ENCODE data around the gene FLVCR1. TPM values are rescaled to one million over a fixed set of nuclear protein-coding genes. Genes with fewer than 3 reads are reported as not detected.

FLVCR1 gene
- total RNA-seq, 1 donor from 2014 or later, result 20.5 TPM

DNA sequence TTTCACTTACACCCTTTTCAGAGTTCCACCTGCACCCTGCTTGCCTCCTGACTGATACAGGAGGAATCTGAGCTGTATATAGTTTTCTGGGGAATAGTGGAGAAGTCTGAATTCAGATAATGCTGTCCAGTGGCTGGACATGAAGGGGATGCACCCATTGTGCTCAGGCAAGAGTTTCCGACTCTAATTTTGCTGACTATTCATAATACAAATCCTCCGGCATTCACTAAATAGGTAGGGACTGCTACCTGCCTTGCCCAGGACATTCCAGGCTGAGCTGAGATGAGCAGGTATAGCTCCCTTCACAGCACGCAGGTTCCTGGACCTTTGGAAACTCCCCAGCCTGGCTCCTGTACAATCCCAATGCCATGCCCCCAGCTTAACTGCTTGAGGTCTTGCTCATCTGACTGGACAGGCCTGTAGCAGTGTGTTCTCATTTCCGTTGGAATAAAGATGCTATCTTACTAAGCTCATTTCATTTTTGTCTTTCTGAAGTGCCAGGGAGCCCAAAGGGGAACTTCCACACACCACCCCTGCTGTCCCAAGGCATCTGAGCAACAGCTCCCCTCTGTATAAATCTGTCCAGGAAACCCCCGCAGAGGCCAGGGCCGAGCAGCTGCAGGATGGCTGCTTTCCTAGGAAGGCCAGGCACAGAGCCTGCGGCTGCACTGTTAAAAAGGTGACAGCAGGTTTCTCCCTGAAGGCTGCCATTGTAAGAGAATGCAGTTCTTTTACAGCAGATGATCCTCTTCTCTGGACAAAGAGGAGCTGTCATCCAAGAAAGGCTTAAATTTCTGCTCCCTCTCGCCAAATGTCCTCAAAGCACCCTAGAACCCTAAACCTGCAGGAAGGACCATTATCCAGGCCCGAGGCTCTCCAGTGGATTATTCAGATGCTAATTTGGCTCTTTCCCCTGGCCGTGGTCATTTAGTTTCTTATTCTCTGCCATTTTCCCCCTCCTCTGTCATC is 70.5 kb downstream of the FLVCR1 start:
- H3K4me3 Mint-ChIP-seq, result no peak overlapping the region

DNA sequence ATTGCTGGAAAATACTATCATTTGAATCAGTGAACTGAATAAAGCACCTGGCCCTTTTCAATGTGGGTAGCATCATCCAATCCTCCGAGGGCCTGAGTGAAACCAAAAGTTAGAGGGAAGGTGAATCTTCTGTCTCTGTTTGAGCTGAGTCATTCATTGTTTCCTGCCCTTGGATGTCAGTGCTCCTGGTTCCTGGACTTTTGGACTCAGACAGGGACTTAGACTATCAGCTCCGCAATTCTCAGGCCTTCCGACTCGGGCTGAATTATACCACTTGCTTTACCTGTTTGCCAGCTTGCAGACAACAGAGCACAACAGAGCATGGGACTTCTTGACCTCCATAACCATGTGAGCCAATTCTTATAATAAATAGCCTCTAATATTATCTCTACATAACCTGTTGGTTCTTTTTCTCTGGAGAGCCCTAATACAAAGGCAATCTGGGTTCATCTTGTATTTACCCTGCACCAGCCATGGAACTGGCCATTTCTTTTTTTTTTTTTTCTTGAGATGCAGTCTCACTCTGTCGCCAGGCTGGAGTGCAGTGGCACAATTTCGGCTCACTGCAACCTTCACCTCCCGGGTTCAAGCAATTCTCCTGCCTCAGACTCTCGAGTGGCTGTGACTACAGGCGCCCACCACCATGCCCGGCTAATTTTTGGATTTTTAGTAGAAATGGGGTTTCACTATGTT is 73.1 kb downstream of the FLVCR1 start:
- Mint-ChIP-seq H3K27me3 (no peaks in the 10 kb centered on the region), H3K9me3 (no peaks in the 10 kb centered on the region), H3K4me1 (ENCODE audit: unreplicated experiment) (peaks cover 11% of the 10 kb centered on the region), H3K27ac (no peak overlapping the region), H3K4me3 (no peak overlapping the region), H3K36me3 (no peaks in the 10 kb centered on the region)
- TF ChIP-seq, protein P1, sequence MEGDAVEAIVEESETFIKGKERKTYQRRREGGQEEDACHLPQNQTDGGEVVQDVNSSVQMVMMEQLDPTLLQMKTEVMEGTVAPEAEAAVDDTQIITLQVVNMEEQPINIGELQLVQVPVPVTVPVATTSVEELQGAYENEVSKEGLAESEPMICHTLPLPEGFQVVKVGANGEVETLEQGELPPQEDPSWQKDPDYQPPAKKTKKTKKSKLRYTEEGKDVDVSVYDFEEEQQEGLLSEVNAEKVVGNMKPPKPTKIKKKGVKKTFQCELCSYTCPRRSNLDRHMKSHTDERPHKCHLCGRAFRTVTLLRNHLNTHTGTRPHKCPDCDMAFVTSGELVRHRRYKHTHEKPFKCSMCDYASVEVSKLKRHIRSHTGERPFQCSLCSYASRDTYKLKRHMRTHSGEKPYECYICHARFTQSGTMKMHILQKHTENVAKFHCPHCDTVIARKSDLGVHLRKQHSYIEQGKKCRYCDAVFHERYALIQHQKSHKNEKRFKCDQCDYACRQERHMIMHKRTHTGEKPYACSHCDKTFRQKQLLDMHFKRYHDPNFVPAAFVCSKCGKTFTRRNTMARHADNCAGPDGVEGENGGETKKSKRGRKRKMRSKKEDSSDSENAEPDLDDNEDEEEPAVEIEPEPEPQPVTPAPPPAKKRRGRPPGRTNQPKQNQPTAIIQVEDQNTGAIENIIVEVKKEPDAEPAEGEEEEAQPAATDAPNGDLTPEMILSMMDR (conservative IDR thresholded peaks at IDR 0.05), result no peak
- DNase-seq (ENCODE audit: extremely low spot score, unreplicated experiment), result no peak

More for the DNA sequence above, 70.5 kb downstream of the FLVCR1 start:
- Mint-ChIP-seq H3K27me3 (no peaks in the 10 kb centered on the region), H3K36me3 (no peaks in the 10 kb centered on the region), H3K27ac (no peak overlapping the region), H3K9me3 (no peaks in the 10 kb centered on the region), H3K4me1 (ENCODE audit: unreplicated experiment) (peaks cover 15% of the 10 kb centered on the region)
- DNase-seq (ENCODE audit: extremely low spot score, unreplicated experiment), result no peak
- TF ChIP-seq, protein P1 (conservative IDR thresholded peaks at IDR 0.05), result no peak

DNA sequence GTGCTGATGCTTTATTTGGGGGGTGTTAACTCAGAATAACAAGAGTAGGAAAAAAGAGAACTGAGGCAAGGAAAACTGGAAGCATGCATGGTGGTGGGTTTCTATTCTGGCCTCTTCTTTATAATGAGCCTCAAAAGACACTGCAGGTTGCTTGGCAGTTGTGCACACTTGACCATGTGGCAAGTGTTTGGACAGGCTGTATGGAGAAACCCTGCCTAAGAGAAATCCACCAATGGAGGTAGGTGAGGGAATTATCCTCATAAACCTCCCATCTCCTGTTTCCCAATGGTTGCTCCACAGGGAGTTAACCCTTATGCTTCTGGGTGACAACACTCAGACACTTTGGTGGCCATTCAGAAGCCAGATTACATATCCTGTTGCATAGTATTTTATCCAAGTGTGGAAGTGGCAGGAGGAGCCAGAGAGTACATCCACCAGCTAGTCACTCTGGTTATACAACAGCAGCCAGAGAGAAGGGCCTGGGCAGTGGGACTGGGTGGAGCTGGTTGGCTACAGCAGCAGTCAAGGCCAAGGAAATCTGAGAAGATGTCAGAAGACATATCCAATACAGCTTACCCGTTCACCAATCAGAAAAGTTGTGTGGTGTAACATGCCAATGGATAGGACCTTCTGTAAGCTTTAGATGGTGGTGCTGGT is 75.9 kb downstream of the FLVCR1 start:
- Mint-ChIP-seq H3K27ac (no peak overlapping the region), H3K36me3 (no peaks in the 10 kb centered on the region), H3K9me3 (no peaks in the 10 kb centered on the region), H3K4me1 (ENCODE audit: unreplicated experiment) (peaks cover 4% of the 10 kb centered on the region), H3K4me3 (no peak overlapping the region), H3K27me3 (no peaks in the 10 kb centered on the region)
- DNase-seq (ENCODE audit: extremely low spot score, unreplicated experiment), result no peak
- TF ChIP-seq, protein P1 (conservative IDR thresholded peaks at IDR 0.05), result no peak

DNA sequence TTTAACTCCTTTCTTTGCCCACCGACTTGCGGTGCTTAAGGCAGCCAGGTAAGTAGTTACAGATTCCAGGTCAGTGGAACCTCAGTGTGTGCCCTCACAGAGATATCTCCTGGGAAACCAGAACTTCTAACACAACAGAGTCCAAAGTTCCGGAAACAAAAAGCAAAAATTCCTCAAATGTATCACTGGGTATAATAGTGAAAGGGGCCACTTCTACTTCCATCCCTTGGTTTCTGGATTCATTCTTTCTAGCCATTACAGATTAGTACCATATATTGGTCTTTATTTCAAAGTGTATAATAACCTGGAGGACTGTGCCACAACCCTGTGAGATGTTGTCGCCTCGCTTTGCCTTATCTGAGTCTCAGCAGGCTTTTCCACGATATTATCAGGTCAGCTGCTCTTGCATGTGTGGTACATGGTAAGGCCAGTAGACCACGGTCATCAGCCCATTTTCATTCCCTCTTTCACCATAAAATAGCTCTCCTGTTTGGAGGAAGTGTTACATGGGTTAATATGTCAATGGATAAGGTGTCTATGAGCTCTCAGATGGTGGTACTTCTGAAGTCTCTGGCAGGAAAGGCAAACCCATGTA is 77.4 kb downstream of the FLVCR1 start:
- H3K4me3 Mint-ChIP-seq, result no peak overlapping the region
- no peaks in the 10 kb centered on the region for H3K36me3 Mint-ChIP-seq
- H3K27ac Mint-ChIP-seq, result no peak overlapping the region
- H3K27me3 Mint-ChIP-seq, result no peaks in the 10 kb centered on the region
- TF ChIP-seq, protein P1 (conservative IDR thresholded peaks at IDR 0.05), result no peak
- no peaks in the 10 kb centered on the region for H3K4me1 Mint-ChIP-seq (ENCODE audit: unreplicated experiment)
- H3K9me3 Mint-ChIP-seq, result peaks cover 7% of the 10 kb centered on the region
- no peak for DNase-seq (ENCODE audit: extremely low spot score, unreplicated experiment)

DNA sequence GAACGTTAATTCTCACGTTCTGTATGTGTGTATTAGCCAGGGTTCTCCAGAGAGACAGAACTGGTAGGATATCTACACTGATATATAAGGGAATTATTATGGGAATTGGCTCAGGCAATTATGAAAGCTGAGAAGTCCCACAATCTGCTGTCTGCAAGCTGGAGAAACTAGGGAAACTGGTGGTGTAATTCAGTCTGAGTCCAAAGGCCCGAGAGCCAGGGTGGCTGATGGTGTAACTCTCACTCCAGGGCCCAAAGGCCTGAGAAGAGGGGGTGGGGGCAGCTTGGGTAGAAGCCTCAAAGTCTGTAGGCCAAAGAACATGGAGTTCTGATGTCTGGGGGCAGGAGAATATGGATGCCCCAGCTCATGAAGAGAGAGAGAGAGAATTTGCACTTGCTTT is 79.0 kb downstream of the FLVCR1 start:
- no peaks in the 10 kb centered on the region for H3K27me3 Mint-ChIP-seq
- no peaks in the 10 kb centered on the region for H3K36me3 Mint-ChIP-seq
- H3K27ac Mint-ChIP-seq, result no peak overlapping the region
- TF ChIP-seq, protein P1 (conservative IDR thresholded peaks at IDR 0.05), result no peak
- H3K9me3 Mint-ChIP-seq, result peaks cover 7% of the 10 kb centered on the region
- DNase-seq (ENCODE audit: extremely low spot score, unreplicated experiment), result no peak
- H3K4me3 Mint-ChIP-seq, result no peak overlapping the region
- no peaks in the 10 kb centered on the region for H3K4me1 Mint-ChIP-seq (ENCODE audit: unreplicated experiment)

All from type B pancreatic cell (in vitro differentiated cells).